Astrocyte (in vitro differentiated cells and primary cell): ENCODE measurements around the gene NADK. TPM values are rescaled to one million over a fixed set of nuclear protein-coding genes. Genes with fewer than 3 reads are reported as not detected.

Source experiments
- DNase-seq: peaks from one replicate; pipeline ENCODE4 v3.0.0-alpha.2; 2010; ENCODE audit warnings: low read depth
- FAIRE-seq: peaks from 2 replicates; lab custom pipeline; 2011; peaks lifted over from hg19 to GRCh38; lab: Jason Lieb, UNC
- H2AFZ ChIP-seq: 2 replicates; pipeline ENCODE4 v1.6.0; 2012; ENCODE audit warnings: low read depth, low read length, inconsistent platforms
- H3K27ac ChIP-seq: 2 replicates; pipeline ENCODE4 v1.5.1; 2011; ENCODE audit warnings: low read depth, low read length, inconsistent platforms
- H3K27me3 ChIP-seq: 2 replicates; pipeline ENCODE4 v1.6.0; 2011; ENCODE audit warnings: low read length, inconsistent platforms; ENCODE audit not compliant: insufficient read depth
- H3K36me3 ChIP-seq: 2 replicates; pipeline ENCODE4 v1.5.1; 2011; ENCODE audit warnings: low read length, inconsistent platforms; ENCODE audit not compliant: insufficient read depth
- H3K4me1 ChIP-seq: 2 replicates; pipeline ENCODE4 v1.5.1; 2011; ENCODE audit warnings: low read length, inconsistent platforms; ENCODE audit not compliant: insufficient read depth
- H3K4me2 ChIP-seq: 2 replicates; pipeline ENCODE4 v1.6.0; 2012; ENCODE audit warnings: low read length, inconsistent platforms
- H3K4me3 ChIP-seq: 2 replicates; pipeline ENCODE4 v1.5.1; 2011; ENCODE audit warnings: low read depth, mild to moderate bottlenecking, low read length, inconsistent platforms; ENCODE audit not compliant: insufficient read depth
- H3K79me2 ChIP-seq: 2 replicates; pipeline ENCODE4 v1.6.0; 2012; ENCODE audit warnings: mild to moderate bottlenecking, low read length, inconsistent platforms; ENCODE audit not compliant: insufficient read depth
- H3K9ac ChIP-seq: 2 replicates; pipeline ENCODE4 v1.6.0; 2012; ENCODE audit warnings: mild to moderate bottlenecking, low read length, inconsistent platforms
- H3K9me3 ChIP-seq: 2 replicates; pipeline ENCODE4 v1.5.1; 2012; ENCODE audit warnings: low read depth, mild to moderate bottlenecking, low read length, inconsistent platforms; ENCODE audit not compliant: insufficient read depth
- H4K20me1 ChIP-seq: 2 replicates; pipeline ENCODE4 v1.6.0; 2012; ENCODE audit warnings: low read length, inconsistent platforms; ENCODE audit not compliant: insufficient read depth
- H3K27ac Mint-ChIP-seq: one replicate; pipeline ENCODE4 v1.8.0; 2021; ENCODE audit warnings: mild to moderate bottlenecking, mixed read lengths; ENCODE audit not compliant: unreplicated experiment
- H3K27me3 Mint-ChIP-seq: one replicate; pipeline ENCODE4 v1.8.0; 2021; ENCODE audit warnings: low read depth, mixed read lengths; ENCODE audit not compliant: unreplicated experiment
- H3K36me3 Mint-ChIP-seq: one replicate; pipeline ENCODE4 v1.8.0; 2021; ENCODE audit warnings: low read depth, mixed read lengths; ENCODE audit not compliant: unreplicated experiment
- H3K4me1 Mint-ChIP-seq: one replicate; pipeline ENCODE4 v1.8.0; 2021; ENCODE audit warnings: low read depth, mixed read lengths; ENCODE audit not compliant: unreplicated experiment
- H3K4me3 Mint-ChIP-seq: one replicate; pipeline ENCODE4 v1.8.0; 2021; ENCODE audit warnings: mild to moderate bottlenecking, moderate library complexity, mixed read lengths; ENCODE audit not compliant: unreplicated experiment
- H3K9me3 Mint-ChIP-seq: one replicate; pipeline ENCODE4 v1.8.0; 2021; ENCODE audit warnings: mild to moderate bottlenecking, mixed read lengths; ENCODE audit not compliant: unreplicated experiment
- CTCF ChIP-seq: IDR thresholded peaks from 2 replicates; pipeline ENCODE4 v1.5.1; 2011; ENCODE audit warnings: low read depth, mild to moderate bottlenecking, inconsistent platforms, low read length, moderate library complexity; ENCODE audit not compliant: insufficient read depth
- EZH2 ChIP-seq: IDR thresholded peaks from 2 replicates; pipeline ENCODE4 v1.6.1; 2012; ENCODE audit warnings: mild to moderate bottlenecking, low read length, inconsistent platforms; ENCODE audit not compliant: insufficient read depth
- total RNA-seq: library from RNA; stranded (reverse); gene quantifications from 2 replicates; pipeline ENCODE4 v1.2.1, GENCODE V29; 2021

Gene NADK
- total RNA-seq, 1 donor from 2014 or later: 87.6 TPM

DNA sequence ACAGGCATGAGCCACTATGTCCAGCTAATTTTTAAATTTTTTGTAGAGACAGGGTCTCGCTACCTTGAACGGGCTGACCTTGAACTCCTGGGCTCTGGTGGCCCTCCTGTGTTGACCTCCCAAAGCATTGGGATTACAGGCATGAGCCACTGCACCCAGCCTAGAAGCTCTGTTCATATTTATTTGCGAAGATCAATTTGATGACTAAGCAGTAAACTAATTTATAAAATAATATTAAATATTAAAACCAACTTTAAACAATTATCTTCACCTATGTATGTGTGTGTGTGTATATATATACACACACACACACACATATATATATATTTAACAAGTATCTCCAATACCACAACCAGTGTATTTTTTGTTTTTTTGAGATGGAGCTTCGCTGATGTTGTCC, 4.4 kb downstream of the NADK start:
- Histone ChIP-seq H3K4me3 (no peak overlapping the region), H3K27me3 (no peaks in the 10 kb centered on the region), H3K36me3 (peaks cover 8% of the 10 kb centered on the region), H3K9ac (no peak overlapping the region), H3K9me3 (no peaks in the 10 kb centered on the region), H3K79me2 (peaks cover 90% of the 10 kb centered on the region), H2AFZ (no peak overlapping the region), H3K4me1 (peaks cover 12% of the 10 kb centered on the region), H3K27ac (no peak overlapping the region), H3K4me2 (no peak overlapping the region), H4K20me1 (peaks cover 54% of the 10 kb centered on the region)
- Mint-ChIP-seq H3K27ac (no peak overlapping the region), H3K4me1 (peaks cover 18% of the 10 kb centered on the region), H3K4me3 (no peak overlapping the region), H3K36me3 (peaks cover 13% of the 10 kb centered on the region), H3K27me3 (no peaks in the 10 kb centered on the region), H3K9me3 (no peaks in the 10 kb centered on the region)
- DNase-seq (no peak), FAIRE-seq (no peak)
- TF ChIP-seq CTCF: no peak
- no peak for TF ChIP-seq EZH2

DNA sequence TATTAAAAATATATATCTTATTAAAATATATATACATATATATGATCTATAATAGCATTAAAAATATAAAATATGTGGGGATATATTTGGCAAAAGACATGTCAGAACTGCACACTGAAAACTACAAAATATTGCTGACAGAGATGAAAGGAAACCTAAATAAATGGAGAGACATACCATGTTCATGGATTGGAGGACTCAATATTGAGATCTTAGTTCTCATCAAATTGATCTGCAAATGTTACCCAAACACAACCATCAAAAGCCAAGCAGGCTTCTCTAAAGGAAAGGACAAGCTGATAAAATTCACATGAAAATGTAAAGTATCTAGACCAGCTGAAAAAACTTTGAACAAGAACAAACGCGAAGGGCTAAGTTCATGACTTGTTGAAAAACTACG, 7.2 kb downstream of the NADK start:
- Mint-ChIP-seq H3K27me3 (no peaks in the 10 kb centered on the region), H3K4me1 (peaks cover 10% of the 10 kb centered on the region), H3K36me3 (peaks cover 22% of the 10 kb centered on the region), H3K27ac (no peak overlapping the region), H3K9me3 (no peaks in the 10 kb centered on the region), H3K4me3 (no peak overlapping the region)
- H3K27me3 ChIP-seq: no peaks in the 10 kb centered on the region
- FAIRE-seq: no peak
- H3K36me3 ChIP-seq: peaks cover 8% of the 10 kb centered on the region
- DNase-seq: no peak
- TF ChIP-seq EZH2 (no peak), CTCF (no peak)
- H3K4me2 ChIP-seq: no peak overlapping the region
- H4K20me1 ChIP-seq: peaks cover 66% of the 10 kb centered on the region
- H3K4me3 ChIP-seq: no peak overlapping the region
- no peaks in the 10 kb centered on the region for H3K4me1 ChIP-seq
- H3K27ac ChIP-seq: no peak overlapping the region
- H3K79me2 ChIP-seq: peaks cover 98% of the 10 kb centered on the region
- no peak overlapping the region for H2AFZ ChIP-seq
- no peaks in the 10 kb centered on the region for H3K9me3 ChIP-seq
- no peak overlapping the region for H3K9ac ChIP-seq

GRCh38 chr1:1770102-1770501, 8.2 kb downstream of the NADK start:
- H3K9me3 ChIP-seq: no peaks in the 10 kb centered on the region
- no peak overlapping the region for H2AFZ ChIP-seq
- H3K4me3 ChIP-seq: no peak overlapping the region
- H4K20me1 ChIP-seq: peaks cover 63% of the 10 kb centered on the region
- DNase-seq (no peak), FAIRE-seq (no peak)
- H3K27ac Mint-ChIP-seq: no peak overlapping the region
- no peaks in the 10 kb centered on the region for H3K4me1 ChIP-seq
- H3K9ac ChIP-seq: no peak overlapping the region
- no peak for TF ChIP-seq CTCF
- no peak for TF ChIP-seq EZH2
- H3K36me3 Mint-ChIP-seq: peaks cover 21% of the 10 kb centered on the region
- no peaks in the 10 kb centered on the region for H3K27me3 ChIP-seq
- no peak overlapping the region for H3K4me3 Mint-ChIP-seq
- H3K36me3 ChIP-seq: peaks cover 8% of the 10 kb centered on the region
- H3K79me2 ChIP-seq: peaks cover 98% of the 10 kb centered on the region
- H3K4me1 Mint-ChIP-seq: peaks cover 2% of the 10 kb centered on the region
- H3K4me2 ChIP-seq: no peak overlapping the region
- H3K27me3 Mint-ChIP-seq: no peaks in the 10 kb centered on the region
- H3K27ac ChIP-seq: no peak overlapping the region
- no peaks in the 10 kb centered on the region for H3K9me3 Mint-ChIP-seq
